GM12872 (cell line): ENCODE data around the gene C1orf56.

Experiments used
- TF ChIP-seq, protein P1 (sequence below): IDR thresholded peaks from 3 replicates; pipeline ENCODE4 v1.5.1; 2011; ENCODE audit warnings: low read depth, mild to moderate bottlenecking, low read length, moderate library complexity; ENCODE audit not compliant: insufficient read depth

The C1orf56 gene, protein sequence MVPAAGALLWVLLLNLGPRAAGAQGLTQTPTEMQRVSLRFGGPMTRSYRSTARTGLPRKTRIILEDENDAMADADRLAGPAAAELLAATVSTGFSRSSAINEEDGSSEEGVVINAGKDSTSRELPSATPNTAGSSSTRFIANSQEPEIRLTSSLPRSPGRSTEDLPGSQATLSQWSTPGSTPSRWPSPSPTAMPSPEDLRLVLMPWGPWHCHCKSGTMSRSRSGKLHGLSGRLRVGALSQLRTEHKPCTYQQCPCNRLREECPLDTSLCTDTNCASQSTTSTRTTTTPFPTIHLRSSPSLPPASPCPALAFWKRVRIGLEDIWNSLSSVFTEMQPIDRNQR

GRCh38 chr1:151047591-151047924 is at the start of gene C1orf56:
Gene C1orf56 (plus strand): TSS chr1:151047751. CDS start chr1:151047848, 97 bp downstream.
- TF ChIP-seq, protein P1, sequence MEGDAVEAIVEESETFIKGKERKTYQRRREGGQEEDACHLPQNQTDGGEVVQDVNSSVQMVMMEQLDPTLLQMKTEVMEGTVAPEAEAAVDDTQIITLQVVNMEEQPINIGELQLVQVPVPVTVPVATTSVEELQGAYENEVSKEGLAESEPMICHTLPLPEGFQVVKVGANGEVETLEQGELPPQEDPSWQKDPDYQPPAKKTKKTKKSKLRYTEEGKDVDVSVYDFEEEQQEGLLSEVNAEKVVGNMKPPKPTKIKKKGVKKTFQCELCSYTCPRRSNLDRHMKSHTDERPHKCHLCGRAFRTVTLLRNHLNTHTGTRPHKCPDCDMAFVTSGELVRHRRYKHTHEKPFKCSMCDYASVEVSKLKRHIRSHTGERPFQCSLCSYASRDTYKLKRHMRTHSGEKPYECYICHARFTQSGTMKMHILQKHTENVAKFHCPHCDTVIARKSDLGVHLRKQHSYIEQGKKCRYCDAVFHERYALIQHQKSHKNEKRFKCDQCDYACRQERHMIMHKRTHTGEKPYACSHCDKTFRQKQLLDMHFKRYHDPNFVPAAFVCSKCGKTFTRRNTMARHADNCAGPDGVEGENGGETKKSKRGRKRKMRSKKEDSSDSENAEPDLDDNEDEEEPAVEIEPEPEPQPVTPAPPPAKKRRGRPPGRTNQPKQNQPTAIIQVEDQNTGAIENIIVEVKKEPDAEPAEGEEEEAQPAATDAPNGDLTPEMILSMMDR: no peak

GRCh38 chr1:150997949-150998348 is 49.6 kb upstream of the C1orf56 start:
- TF ChIP-seq, protein P1: no peak

DNA sequence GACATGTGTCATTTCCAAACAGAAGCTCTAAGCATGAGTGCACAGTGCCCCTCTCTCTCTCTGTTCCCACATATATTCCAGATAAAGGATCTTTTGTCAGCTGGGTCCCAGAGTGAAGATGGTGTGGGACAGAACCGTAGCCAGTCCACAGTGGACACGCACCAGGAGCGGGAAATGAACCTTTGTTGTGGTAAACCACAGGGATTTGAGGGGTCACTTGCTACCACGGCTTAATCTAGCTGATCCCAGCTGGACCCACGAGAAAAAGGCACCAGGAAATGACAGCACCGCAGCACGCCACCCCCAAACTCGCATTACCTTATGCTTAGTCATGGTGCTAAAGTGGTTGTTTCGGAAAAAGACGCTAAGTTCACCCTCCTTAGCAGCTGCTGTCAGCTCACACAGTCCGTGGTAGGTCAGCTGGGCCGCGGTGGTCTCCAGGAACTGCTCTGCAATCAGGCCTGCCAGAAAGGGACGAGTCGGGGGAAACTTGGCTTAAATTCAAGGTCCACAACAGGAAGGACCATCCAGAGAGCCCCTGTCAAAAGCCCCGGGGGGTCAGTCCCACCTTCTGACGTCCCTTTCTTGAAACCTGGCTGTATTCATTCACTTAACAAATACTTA is 48.4 kb upstream of the C1orf56 start:
- TF ChIP-seq, protein P1: no peak

- TF ChIP-seq, protein P1: no peak
These were observed 47.6 kb upstream of the C1orf56 start for GRCh38 chr1:150999926-151000325.

- TF ChIP-seq, protein P1: no peak
These were observed 47.1 kb upstream of the C1orf56 start for GRCh38 chr1:151000408-151000807.

GRCh38 chr1:151001602-151002001 is 45.9 kb upstream of the C1orf56 start:
- TF ChIP-seq, protein P1: no peak

- TF ChIP-seq, protein P1: no peak
These were observed 45.5 kb upstream of the C1orf56 start for GRCh38 chr1:151002051-151002450.
